Tibial nerve (tissue), 4 donors: ENCODE measurements around the gene SHISA6. TPM values are rescaled to one million over a fixed set of nuclear protein-coding genes. Genes with fewer than 3 reads are reported as not detected.

Source experiments
- DNase-seq, 2 donors: peaks; one replicate each; pipeline ENCODE4 v3.0.0-alpha.2; 2019; ENCODE audit warnings: low spot score in 2 of 2
- H3K27ac ChIP-seq, 4 donors: fragments of 200-600 bp; sonication (generic) in 3 of 4; one replicate each; pipeline ENCODE4 v1.5.1; 2017 to 2019; ENCODE audit warnings: mild to moderate bottlenecking in 1 of 4
- H3K27me3 ChIP-seq, 2 donors: fragments of 200-600 bp; sonication (generic) in 1 of 2; one replicate each; pipeline versions ENCODE4 v1.5.1 to v1.6.0; 2017 to 2019
- H3K36me3 ChIP-seq, 3 donors: fragments of 200-600 bp; sonication (generic); one replicate each; pipeline ENCODE4 v1.5.1; 2018 to 2019
- H3K4me1 ChIP-seq, 4 donors: fragments of 200-600 bp; sonication (generic) in 3 of 4; one replicate each; pipeline ENCODE4 v1.5.1; 2017 to 2019
- H3K4me3 ChIP-seq, 4 donors: fragments of 200-600 bp; sonication (generic) in 3 of 4; one replicate each; pipeline ENCODE4 v1.5.1; 2017 to 2019; ENCODE audit warnings: mild to moderate bottlenecking in 1 of 4, moderate library complexity in 1 of 4
- H3K9me3 ChIP-seq, 4 donors: fragments of 200-600 bp; sonication (generic) in 3 of 4; one replicate each; pipeline ENCODE4 v1.5.1; 2017 to 2019
- CTCF ChIP-seq, 5 experiments: fragments of 200-600 bp in 3 of 5; fragments of 450-650 bp in 2 of 5; sonication (generic) in 3 of 5; IDR thresholded peaks; one replicate each; pipeline ENCODE4 v1.5.1; 2016 to 2019; ENCODE audit warnings: antibody characterized with exemption in 5 of 5, mild to moderate bottlenecking in 3 of 5, moderate library complexity in 2 of 5
- EP300 ChIP-seq, 2 donors: sonication (generic); formaldehyde crosslinking; IDR thresholded peaks; one replicate each; pipeline ENCODE4 v1.6.1; 2017; ENCODE audit warnings: antibody characterized with exemption in 2 of 2, mild to moderate bottlenecking in 1 of 2
- POLR2A ChIP-seq, 2 donors: fragments of 450-650 bp; IDR thresholded peaks; one replicate each; pipeline ENCODE4 v1.6.1; 2017; ENCODE audit warnings: antibody characterized with exemption in 2 of 2, mild to moderate bottlenecking in 2 of 2, moderate library complexity in 2 of 2
- WGBS, 2 donors: methylation state at CpG; one replicate each; pipeline ENCODE4 v1.1.5; 2018; 5-methylcytosine and 5-hydroxymethylcytosine counted together
- total RNA-seq, 4 donors: library from RNA; depleted of rRNA; stranded (reverse); fragments of >200 nt; gene quantifications; one replicate each; pipeline ENCODE4 v1.1.0, GENCODE V29; 2016

SHISA6 gene
- total RNA-seq, 4 donors from 2014 or later, result 10.8 to 28.0 (median 21.9) TPM

- H3K27ac ChIP-seq, result no peak overlapping the region
- 59 to 63% methylated on average over 5 of the region's 5 CpGs for WGBS, 2 donors
- no peaks in the 10 kb centered on the region for H3K27me3 ChIP-seq
- no peaks in the 10 kb centered on the region for H3K4me1 ChIP-seq
- no peaks in the 10 kb centered on the region for H3K9me3 ChIP-seq
- H3K4me3 ChIP-seq, result no peak overlapping the region
- no peak for TF ChIP-seq CTCF (IDR thresholded peaks at IDR 0.05)
- no peak for TF ChIP-seq EP300 (IDR thresholded peaks at IDR 0.05)
- no peak for TF ChIP-seq POLR2A (IDR thresholded peaks at IDR 0.05)
- no peaks in the 10 kb centered on the region for H3K36me3 ChIP-seq
- no peak for DNase-seq
Measured at GRCh38 chr17:11383157-11383556, 142.1 kb downstream of the SHISA6 start.

- Histone ChIP-seq H3K36me3 (no peaks in the 10 kb centered on the region), H3K27ac (no peak overlapping the region), H3K4me3 (no peak overlapping the region), H3K9me3 (no peaks in the 10 kb centered on the region), H3K4me1 (no peaks in the 10 kb centered on the region), H3K27me3 (no peaks in the 10 kb centered on the region)
- WGBS, 2 donors, result 90 to 94% methylated on average over 3 of the region's 3 CpGs
- no peak for TF ChIP-seq EP300 (IDR thresholded peaks at IDR 0.05)
- TF ChIP-seq POLR2A (IDR thresholded peaks at IDR 0.05), result no peak
- no peak for TF ChIP-seq CTCF (IDR thresholded peaks at IDR 0.05)
- no peak for DNase-seq
Measured at GRCh38 chr17:11384131-11384530, 143.1 kb downstream of the SHISA6 start.

- TF ChIP-seq CTCF (IDR thresholded peaks at IDR 0.05) (no peak), POLR2A (IDR thresholded peaks at IDR 0.05) (no peak), EP300 (IDR thresholded peaks at IDR 0.05) (no peak)
- peaks cover 0 to 18% (median 0%) of the 10 kb centered on the region in 4 donors for H3K9me3 ChIP-seq
- no peak for DNase-seq
- 35 to 52% methylated on average over 2 of the region's 2 CpGs for WGBS, 2 donors
- H3K4me1 ChIP-seq, result no peaks in the 10 kb centered on the region
- no peak overlapping the region for H3K4me3 ChIP-seq
- no peaks in the 10 kb centered on the region for H3K36me3 ChIP-seq
- H3K27ac ChIP-seq, result no peak overlapping the region
- H3K27me3 ChIP-seq, result no peaks in the 10 kb centered on the region
Measured at GRCh38 chr17:11387610-11388009, 146.6 kb downstream of the SHISA6 start.

GRCh38 chr17:11388054-11388453 lies 147.0 kb downstream of the SHISA6 start:
- Histone ChIP-seq H3K4me3 (no peak overlapping the region), H3K27ac (no peak overlapping the region), H3K36me3 (no peaks in the 10 kb centered on the region), H3K9me3 (peaks cover 0 to 20% (median 0%) of the 10 kb centered on the region in 4 donors), H3K4me1 (no peaks in the 10 kb centered on the region), H3K27me3 (no peaks in the 10 kb centered on the region)
- no peak for TF ChIP-seq EP300 (IDR thresholded peaks at IDR 0.05)
- TF ChIP-seq POLR2A (IDR thresholded peaks at IDR 0.05), result no peak
- no peak for TF ChIP-seq CTCF (IDR thresholded peaks at IDR 0.05)
- DNase-seq, result no peak
- WGBS, 2 donors, result 78 to 86% methylated on average over 6 of the region's 6 CpGs

GRCh38 chr17:11389583-11389982 lies 148.6 kb downstream of the SHISA6 start:
- Histone ChIP-seq H3K4me1 (no peaks in the 10 kb centered on the region), H3K36me3 (no peaks in the 10 kb centered on the region), H3K27ac (no peak overlapping the region), H3K9me3 (peaks cover 0 to 20% (median 0%) of the 10 kb centered on the region in 4 donors), H3K27me3 (no peaks in the 10 kb centered on the region), H3K4me3 (no peak overlapping the region)
- WGBS, 2 donors, result 92 to 94% methylated on average over 2 of the region's 2 CpGs
- no peak for DNase-seq
- TF ChIP-seq EP300 (IDR thresholded peaks at IDR 0.05) (no peak), CTCF (IDR thresholded peaks at IDR 0.05) (no peak), POLR2A (IDR thresholded peaks at IDR 0.05) (no peak)
